Neural progenitor cell (in vitro differentiated cells): ENCODE measurements around the gene SULT1C3.

Experiments
- EZH2 ChIP-seq: fragments of 200-600 bp; sonication (generic); IDR thresholded peaks from 2 replicates; pipeline ENCODE4 v1.6.1; 2017; ENCODE audit warnings: antibody characterized with exemption, mild to moderate bottlenecking, moderate library complexity
- EZH2phosphoT487 ChIP-seq: fragments of 200-600 bp; sonication (generic); IDR thresholded peaks from 2 replicates; pipeline ENCODE4 v1.6.1; 2017; ENCODE audit warnings: antibody characterized with exemption
- TF ChIP-seq, protein P1 (sequence below): fragments of 200-600 bp; sonication (generic); IDR thresholded peaks from 2 replicates; pipeline ENCODE4 v1.5.1; 2017; ENCODE audit warnings: antibody characterized with exemption, mild to moderate bottlenecking

DNA sequence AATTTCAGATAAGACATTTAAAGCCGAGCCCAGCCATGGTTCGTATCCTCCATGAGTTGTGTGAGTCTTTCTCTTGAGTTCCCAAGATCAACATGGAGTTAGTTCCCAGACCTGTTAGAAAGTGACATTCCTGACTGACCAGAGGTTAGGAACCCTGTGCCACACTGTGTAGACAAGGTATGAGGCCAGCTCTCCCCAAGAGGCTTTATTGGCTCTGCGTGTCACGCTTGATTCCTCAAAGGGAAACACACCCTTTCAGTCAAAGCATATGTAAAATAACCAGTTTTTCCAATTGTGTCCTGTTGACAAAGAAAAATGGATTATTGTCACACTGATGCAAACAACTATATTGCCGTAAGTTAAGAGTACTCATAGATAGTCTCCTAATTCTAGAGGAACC lies 1.2 kb downstream of the SULT1C3 start:
- TF ChIP-seq, protein P1, sequence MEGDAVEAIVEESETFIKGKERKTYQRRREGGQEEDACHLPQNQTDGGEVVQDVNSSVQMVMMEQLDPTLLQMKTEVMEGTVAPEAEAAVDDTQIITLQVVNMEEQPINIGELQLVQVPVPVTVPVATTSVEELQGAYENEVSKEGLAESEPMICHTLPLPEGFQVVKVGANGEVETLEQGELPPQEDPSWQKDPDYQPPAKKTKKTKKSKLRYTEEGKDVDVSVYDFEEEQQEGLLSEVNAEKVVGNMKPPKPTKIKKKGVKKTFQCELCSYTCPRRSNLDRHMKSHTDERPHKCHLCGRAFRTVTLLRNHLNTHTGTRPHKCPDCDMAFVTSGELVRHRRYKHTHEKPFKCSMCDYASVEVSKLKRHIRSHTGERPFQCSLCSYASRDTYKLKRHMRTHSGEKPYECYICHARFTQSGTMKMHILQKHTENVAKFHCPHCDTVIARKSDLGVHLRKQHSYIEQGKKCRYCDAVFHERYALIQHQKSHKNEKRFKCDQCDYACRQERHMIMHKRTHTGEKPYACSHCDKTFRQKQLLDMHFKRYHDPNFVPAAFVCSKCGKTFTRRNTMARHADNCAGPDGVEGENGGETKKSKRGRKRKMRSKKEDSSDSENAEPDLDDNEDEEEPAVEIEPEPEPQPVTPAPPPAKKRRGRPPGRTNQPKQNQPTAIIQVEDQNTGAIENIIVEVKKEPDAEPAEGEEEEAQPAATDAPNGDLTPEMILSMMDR = no peak
- TF ChIP-seq EZH2phosphoT487 (no peak), EZH2 (no peak)
